HG03103 (cell line): Measurements from ENCODE around the gene NKX2-2.

Experiments
- ATAC-seq: cut with Tn5 transposase; IDR thresholded peaks from one replicate; pipeline ENCODE4 v1.9.1; 2021; ENCODE audit warnings: low read depth; ENCODE audit not compliant: unreplicated experiment

Gene NKX2-2

DNA sequence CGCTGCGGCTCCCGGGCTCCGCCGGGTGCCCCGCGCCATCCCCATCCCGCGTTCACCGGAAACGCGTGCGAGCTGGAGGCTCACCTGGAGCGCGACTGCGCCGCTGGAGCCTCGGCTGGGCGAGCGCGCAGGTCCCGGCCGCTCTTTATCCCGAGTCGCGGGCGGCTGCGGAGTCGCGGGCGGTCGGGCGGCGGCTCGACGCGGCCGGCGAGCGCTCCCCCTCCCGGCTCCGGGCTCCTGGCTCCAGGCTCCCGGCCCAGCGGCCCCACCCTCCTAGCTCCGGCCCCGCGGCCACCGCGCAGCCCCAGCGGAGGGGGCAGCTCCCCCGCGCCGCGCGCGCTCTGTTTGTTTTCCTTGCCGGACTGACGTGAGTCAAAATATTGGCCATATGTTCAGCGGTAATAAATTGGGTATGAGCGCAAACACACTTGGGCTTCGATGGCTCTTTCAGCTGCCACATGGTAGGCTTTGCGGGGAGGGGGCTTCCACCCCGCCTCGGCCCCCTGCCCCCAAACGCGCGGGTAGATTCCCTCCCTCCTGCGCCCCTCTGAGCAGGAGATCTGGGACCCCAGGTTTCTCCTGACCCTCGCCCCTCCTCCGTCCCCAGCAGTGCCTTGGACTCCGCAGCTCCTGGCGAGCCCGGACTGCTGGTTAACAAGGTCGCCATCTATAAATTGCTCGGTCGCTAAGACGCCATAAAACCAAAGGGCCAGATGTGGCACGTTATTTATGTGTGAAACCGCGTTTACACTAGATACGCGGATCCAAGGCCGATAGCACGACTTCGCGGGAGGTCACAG lies 8.8 kb upstream of the NKX2-2 start:
- no peak for ATAC-seq

- ATAC-seq: no peak
These were observed 8.0 kb upstream of the NKX2-2 start for GRCh38 chr20:21521596-21522480.

- ATAC-seq: no peak
These were observed 7.1 kb upstream of the NKX2-2 start for GRCh38 chr20:21520702-21521595.

- ATAC-seq: no peak
These were observed 5.3 kb upstream of the NKX2-2 start for GRCh38 chr20:21519136-21519584.

GRCh38 chr20:21518292-21518991 lies 4.6 kb upstream of the NKX2-2 start:
- ATAC-seq: no peak

DNA sequence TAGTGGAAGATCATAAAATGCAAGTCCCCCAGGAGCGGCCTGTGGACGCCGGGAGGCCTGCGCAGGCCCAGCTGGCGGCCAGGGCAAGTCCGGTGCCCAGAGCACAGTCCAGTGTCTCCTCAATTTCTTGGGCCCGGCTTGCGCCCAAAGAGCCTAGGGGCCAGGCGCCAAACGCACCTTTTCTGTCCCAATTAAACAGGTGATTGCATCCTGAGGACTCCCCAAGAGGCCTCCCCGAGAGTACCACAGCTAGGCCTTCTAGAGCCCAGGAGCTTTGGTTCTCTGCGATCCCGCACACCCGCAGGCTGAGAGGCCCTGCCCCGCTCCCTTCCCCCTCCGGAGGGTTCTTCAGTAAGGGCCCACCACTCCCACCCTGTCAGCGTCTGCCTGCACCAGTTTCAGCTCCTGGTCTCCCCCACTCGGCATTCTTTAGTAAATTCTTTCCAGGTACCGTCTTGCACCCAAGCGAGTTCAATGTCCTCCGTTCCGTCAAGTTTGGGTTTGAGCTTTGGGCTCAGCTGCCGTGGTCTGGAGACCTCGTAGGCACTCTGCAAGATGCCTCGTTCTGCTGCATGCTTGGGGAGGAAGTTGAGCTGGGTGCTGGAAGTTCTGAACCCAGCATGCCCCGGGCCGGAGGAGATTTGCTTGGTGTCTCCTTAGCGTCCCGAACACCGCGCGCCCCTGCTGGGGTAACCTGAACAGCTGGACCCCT lies 3.9 kb upstream of the NKX2-2 start:
- ATAC-seq: no peak

- ATAC-seq: no peak
These were observed 3.1 kb upstream of the NKX2-2 start for GRCh38 chr20:21516861-21517565.

GRCh38 chr20:21516180-21516567 lies 2.3 kb upstream of the NKX2-2 start:
- no peak for ATAC-seq

- no peak for ATAC-seq
These were observed 1.7 kb upstream of the NKX2-2 start for GRCh38 chr20:21515300-21516179.

- no peak for ATAC-seq
These were observed 838 bp upstream of the NKX2-2 start for GRCh38 chr20:21514553-21515251.

DNA sequence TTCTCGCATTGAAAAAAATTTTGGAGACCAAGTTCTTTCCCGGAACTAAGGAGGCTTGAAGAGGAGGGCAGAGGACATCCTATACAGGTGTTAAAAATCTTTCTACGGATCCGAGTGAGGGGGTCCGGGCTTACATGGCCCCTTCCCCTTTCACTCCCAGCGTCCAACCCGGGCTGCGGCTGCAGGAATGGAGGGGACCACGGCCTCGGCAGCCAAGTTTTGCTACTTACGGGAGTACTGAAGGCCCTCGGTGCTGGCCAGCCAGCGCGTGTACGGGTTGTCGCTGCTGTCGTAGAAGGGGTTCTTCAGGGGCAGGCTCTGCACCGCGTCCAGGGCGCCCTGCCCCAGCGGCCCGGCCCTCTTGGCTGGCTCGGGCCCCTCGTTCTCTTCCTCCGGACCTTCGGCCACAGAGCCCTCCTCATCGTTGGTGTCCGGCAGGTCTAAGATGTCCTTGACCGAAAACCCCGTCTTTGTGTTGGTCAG lies 642 bp downstream of the NKX2-2 start:
- ATAC-seq: no peak

- ATAC-seq: no peak
These were observed 1.2 kb downstream of the NKX2-2 start for GRCh38 chr20:21512634-21513180.

DNA sequence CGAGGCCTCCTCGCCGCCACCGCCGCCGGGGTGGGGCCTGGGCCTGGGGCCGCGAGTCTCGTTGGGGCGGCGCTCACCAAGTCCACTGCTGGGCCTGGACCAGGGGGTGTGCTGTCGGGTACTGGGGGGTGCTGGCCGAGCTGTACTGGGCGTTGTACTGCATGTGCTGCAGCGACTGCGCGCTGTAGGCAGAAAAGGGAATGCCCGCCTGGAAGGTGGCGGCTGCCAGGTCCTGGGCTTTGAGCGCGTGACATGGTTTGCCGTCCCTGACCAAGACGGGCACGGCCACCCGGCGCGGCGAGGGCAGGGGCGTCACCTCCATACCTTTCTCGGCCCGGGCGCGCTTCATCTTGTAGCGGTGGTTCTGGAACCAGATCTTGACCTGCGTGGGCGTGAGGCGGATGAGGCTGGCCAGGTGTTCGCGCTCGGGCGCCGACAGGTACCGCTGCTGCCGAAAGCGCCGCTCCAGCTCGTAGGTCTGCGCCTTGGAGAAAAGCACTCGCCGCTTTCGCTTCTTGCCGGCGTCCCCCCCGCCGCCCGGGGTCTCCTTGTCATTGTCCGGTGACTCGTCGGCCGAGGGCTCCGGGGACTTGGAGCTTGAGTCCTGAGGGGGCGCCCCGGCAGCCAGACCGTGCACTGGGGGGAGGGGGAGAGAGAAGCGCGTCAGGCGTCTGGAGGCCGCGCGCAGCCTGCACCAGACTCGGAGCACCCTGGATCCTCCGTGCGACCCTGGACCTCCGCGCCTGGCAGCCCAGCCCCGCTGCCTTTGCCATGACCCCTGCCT lies 1.8 kb downstream of the NKX2-2 start:
- ATAC-seq: no peak

- no peak for ATAC-seq
These were observed 2.4 kb downstream of the NKX2-2 start for GRCh38 chr20:21511485-21511849.

DNA sequence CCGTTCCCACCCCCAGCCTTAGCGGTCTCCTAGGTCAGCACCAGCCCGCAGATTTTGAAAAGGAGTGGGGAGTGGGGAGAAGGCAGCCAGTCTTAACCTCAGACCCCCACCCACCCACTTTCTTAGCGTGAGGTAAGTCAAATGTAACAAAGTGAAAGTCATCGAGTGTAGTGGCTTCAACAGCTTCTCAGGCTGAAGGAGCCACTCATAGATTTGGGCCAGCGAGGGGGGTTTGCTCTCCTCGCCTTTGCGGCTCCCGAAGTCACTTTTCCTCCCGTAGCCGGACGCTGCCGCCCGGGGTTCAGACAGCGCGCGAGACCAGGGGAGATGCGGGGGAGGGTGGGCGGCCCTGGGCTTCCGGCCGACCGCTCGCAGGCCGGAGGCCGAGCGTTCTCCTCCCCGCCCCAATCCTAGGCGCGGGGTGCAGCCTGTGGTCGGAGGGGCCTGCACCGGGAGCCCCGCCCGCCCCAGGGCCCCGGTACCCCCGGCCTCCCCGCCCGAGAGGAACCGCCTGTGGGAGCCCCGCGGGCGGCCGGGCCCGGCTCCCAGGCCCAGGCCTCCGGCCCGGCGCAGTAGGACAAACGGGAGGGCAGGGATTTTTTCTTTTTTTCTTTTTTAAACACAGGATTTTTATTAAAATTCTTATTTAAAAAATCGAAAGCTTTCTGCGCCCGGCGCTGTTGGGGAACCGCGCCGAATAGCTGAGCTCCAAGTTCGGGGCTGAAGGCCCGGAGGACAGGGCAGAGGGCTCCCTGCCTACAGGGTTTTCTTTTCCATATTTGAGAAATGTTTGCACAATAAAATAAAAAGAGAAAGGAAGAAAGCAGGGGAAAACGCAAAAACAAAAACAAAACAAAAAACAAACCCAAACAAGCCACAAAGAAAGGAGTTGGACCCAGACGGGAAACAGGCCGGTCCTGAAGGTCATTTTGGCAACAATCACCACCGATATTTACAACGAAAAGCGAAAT lies 3.2 kb downstream of the NKX2-2 start:
- no peak for ATAC-seq
